Lower leg skin (tissue), 4 donors: ENCODE data around the gene TTN. TPM values are rescaled to one million over a fixed set of nuclear protein-coding genes. Genes with fewer than 3 reads are reported as not detected.

Experiments used
- DNase-seq, 2 donors: peaks; one replicate each; pipeline ENCODE4 v3.0.0-alpha.2; 2019; ENCODE audit warnings: low spot score in 2 of 2
- H3K4me3 ChIP-seq: fragments of 200-600 bp; sonication (generic); 2 replicates; pipeline ENCODE4 v1.5.1; 2017; ENCODE audit warnings: mild to moderate bottlenecking, low read depth; ENCODE audit not compliant: poor library complexity, severe bottlenecking
- POLR2A ChIP-seq, 2 donors: fragments of 450-650 bp; IDR thresholded peaks; one replicate each; pipeline ENCODE4 v1.6.1; 2016 to 2017; ENCODE audit warnings: antibody characterized with exemption in 2 of 2, mild to moderate bottlenecking in 1 of 2, moderate library complexity in 1 of 2
- WGBS, 2 donors: methylation state at CpG; one replicate each; pipeline ENCODE4 v1.1.5; 2018; 5-methylcytosine and 5-hydroxymethylcytosine counted together
- intact Hi-C: fragments of 100-400 bp; cut with DNase I; formaldehyde crosslinking; loops from one replicate; pipeline ENCODE4 v1.15.0; 2023; ENCODE audit warnings: low total_unique reads
- total RNA-seq, 4 donors: library from RNA; depleted of rRNA; stranded (reverse); fragments of >200 nt; gene quantifications; one replicate each; pipeline ENCODE4 v1.1.0, GENCODE V29; 2016
- TF ChIP-seq, protein P1 (sequence below), 3 donors: fragments of 450-650 bp; IDR thresholded peaks; one replicate each; pipeline ENCODE4 v1.5.1; 2016; ENCODE audit warnings: antibody characterized with exemption in 3 of 3, mild to moderate bottlenecking in 3 of 3, moderate library complexity in 2 of 3

Gene TTN
- total RNA-seq, 4 donors from 2014 or later = 0.25 to 2.4 (median 0.74) TPM

DNA sequence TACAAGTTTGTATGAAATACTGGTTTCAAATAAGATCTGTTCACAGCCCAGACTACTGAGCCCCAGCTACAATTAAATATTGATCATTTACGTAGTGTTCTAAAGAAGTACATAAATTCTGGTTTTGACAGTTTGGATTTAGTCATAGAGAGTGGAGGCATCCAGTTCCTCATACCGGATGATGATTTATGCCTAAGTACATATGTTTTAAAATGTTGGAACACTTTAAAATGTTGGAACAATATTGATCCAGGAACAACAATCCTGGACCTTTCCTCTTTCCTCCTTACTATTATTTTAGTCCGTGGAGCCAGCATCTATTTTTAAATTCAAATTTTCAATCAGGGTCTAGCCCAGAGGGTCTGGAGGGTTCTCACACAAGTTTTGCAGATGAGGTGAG is 22.8 kb upstream of the TTN start:
- WGBS, 2 donors = 46 to 61% methylated on average over 3 of the region's 3 CpGs
- intact Hi-C loops = no loop called here
- H3K4me3 ChIP-seq = no peak overlapping the region
- TF ChIP-seq, protein P1, sequence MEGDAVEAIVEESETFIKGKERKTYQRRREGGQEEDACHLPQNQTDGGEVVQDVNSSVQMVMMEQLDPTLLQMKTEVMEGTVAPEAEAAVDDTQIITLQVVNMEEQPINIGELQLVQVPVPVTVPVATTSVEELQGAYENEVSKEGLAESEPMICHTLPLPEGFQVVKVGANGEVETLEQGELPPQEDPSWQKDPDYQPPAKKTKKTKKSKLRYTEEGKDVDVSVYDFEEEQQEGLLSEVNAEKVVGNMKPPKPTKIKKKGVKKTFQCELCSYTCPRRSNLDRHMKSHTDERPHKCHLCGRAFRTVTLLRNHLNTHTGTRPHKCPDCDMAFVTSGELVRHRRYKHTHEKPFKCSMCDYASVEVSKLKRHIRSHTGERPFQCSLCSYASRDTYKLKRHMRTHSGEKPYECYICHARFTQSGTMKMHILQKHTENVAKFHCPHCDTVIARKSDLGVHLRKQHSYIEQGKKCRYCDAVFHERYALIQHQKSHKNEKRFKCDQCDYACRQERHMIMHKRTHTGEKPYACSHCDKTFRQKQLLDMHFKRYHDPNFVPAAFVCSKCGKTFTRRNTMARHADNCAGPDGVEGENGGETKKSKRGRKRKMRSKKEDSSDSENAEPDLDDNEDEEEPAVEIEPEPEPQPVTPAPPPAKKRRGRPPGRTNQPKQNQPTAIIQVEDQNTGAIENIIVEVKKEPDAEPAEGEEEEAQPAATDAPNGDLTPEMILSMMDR (IDR thresholded peaks at IDR 0.05) = no peak
- TF ChIP-seq POLR2A (IDR thresholded peaks at IDR 0.05) = no peak
- no peak for DNase-seq

DNA sequence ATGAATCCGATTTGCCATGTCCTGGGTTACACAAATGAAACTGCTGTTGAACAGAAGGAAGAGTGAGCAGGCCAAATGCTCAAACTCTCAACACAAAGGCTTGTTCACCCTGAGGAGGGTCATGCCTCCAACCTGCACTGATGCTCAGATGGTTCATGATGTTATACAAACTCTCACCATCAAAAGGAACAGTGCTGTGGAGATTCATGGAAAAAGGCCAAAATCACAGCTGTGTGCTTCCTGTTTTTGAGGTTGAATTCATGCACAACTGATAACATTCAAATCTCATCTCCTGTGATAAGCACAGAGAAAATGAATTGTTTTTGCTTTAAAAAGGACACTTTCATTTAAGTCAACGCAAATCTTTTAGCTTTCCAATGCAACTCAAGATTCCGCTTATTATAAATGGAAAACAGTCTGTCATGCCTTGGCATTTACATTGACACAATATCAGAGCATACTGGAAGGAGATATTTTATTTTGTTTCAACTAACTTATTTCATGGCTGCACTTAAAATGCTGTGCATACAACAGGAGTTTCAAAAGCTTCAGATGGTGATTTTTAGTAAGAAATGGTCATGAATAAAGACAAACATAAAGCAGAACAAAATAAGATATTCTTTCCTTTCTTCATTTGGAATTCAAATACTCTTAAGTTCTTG is 22.2 kb upstream of the TTN start:
- no peak for DNase-seq
- 61 to 71% methylated on average over 3 of the region's 3 CpGs for WGBS, 2 donors
- intact Hi-C loops = no loop called here
- TF ChIP-seq, protein P1 (IDR thresholded peaks at IDR 0.05) = no peak
- TF ChIP-seq POLR2A (IDR thresholded peaks at IDR 0.05) = no peak
- H3K4me3 ChIP-seq = no peak overlapping the region

DNA sequence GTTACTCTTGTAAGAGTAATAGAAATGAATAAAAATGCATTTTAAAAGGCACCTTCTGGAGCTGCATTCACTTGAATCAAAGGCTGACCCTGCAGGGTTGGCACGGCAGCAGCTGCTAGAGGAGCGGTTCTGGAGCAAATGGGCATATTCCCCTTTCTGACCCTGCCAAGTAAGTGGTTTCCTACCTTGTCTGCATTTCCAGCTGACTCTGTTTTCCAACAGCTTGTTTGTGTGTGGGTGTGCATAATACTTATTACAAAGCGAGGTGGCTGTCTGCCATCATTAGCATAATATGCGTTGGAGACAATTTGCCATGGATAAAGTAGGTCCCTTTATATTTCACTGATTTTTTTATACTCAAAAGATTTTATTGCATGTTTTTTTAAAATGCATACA is 21.3 kb upstream of the TTN start:
- no peak overlapping the region for H3K4me3 ChIP-seq
- WGBS, 2 donors = 46 to 81% methylated on average over 4 of the region's 4 CpGs
- no peak for DNase-seq
- intact Hi-C loops = no loop called here
- TF ChIP-seq POLR2A (IDR thresholded peaks at IDR 0.05) = no peak
- TF ChIP-seq, protein P1 (IDR thresholded peaks at IDR 0.05) = no peak

DNA sequence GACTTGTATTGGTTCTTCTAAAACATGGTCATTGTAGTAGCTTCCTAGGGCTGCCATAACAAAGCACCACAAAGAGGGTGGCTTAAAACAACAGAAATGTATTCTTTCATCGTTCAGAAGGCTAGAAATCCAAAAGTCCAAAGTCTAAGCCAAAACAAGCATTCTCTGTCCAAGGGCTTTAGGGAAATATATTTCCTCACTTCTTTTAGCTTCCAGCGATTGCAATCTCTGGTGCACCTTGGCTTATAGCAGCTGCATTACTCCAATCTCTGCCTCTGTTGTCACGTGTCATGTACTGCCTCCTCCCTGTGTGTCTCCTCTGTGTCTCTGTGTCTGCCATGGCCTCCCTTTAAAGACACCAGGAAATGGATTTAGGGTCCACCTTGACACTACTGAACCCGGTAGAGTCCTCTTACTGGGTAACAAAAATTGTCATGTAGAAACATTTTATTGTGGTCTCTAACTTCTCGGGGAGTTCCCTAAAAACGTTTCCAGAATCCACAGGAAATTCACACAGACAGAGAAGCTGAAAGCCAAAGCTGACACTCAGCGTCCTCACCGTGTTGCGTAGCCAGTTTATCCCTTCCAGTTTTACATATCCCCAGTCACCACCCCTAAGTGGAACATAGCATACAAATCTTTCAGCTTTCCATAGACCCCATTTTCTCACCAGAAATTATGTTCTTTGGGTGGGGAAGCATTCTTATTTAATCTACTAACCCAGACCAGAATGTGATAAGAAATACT is 20.7 kb upstream of the TTN start:
- H3K4me3 ChIP-seq = no peak overlapping the region
- 59 to 77% methylated on average over 9 of the region's 9 CpGs for WGBS, 2 donors
- TF ChIP-seq, protein P1 (IDR thresholded peaks at IDR 0.05) = no peak
- TF ChIP-seq POLR2A (IDR thresholded peaks at IDR 0.05) = no peak
- no peak for DNase-seq
- intact Hi-C loops = no loop called here

DNA sequence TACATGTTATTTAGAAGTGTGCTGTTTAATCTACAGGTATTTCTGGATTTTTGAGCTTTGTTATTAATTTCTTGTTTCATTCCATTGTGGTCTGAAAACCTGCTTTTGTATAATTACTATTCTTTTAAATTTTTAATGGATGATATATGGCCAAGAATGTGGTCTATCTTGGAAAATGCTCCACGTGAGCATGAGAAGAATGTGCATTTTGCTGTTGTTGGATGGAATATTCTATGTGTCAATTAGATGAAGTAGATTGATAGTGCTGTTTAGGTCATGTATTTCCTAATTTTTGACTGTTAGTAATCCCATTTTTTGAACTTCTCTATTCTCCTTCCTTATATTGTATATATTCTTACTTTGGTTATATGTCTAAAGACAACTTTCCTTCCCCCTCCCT is 19.9 kb upstream of the TTN start:
- intact Hi-C loops = no loop called here
- no peak for TF ChIP-seq POLR2A (IDR thresholded peaks at IDR 0.05)
- TF ChIP-seq, protein P1 (IDR thresholded peaks at IDR 0.05) = no peak
- H3K4me3 ChIP-seq = no peak overlapping the region
- WGBS, 2 donors = 39 to 57% methylated on average over 1 of the region's 1 CpG
- DNase-seq = no peak
